Activated naive CD8-positive, alpha-beta T cell (primary cell): ENCODE measurements around the gene OR2G3.

Experiments
- H3K27ac Mint-ChIP-seq: one replicate; pipeline ENCODE4 v1.8.0; 2021; ENCODE audit warnings: mixed read lengths
- H3K27me3 Mint-ChIP-seq: one replicate; pipeline ENCODE4 v1.8.0; 2021; ENCODE audit warnings: mixed read lengths
- H3K36me3 Mint-ChIP-seq: one replicate; pipeline ENCODE4 v1.8.0; 2021; ENCODE audit warnings: mixed read lengths
- H3K4me1 Mint-ChIP-seq: one replicate; pipeline ENCODE4 v1.8.0; 2021; ENCODE audit warnings: low read depth, mixed read lengths
- H3K4me3 Mint-ChIP-seq: one replicate; pipeline ENCODE4 v1.8.0; 2021; ENCODE audit warnings: mild to moderate bottlenecking, mixed read lengths
- H3K9me3 Mint-ChIP-seq: one replicate; pipeline ENCODE4 v1.8.0; 2021; ENCODE audit warnings: low read depth, mixed read lengths

The OR2G3 gene

DNA sequence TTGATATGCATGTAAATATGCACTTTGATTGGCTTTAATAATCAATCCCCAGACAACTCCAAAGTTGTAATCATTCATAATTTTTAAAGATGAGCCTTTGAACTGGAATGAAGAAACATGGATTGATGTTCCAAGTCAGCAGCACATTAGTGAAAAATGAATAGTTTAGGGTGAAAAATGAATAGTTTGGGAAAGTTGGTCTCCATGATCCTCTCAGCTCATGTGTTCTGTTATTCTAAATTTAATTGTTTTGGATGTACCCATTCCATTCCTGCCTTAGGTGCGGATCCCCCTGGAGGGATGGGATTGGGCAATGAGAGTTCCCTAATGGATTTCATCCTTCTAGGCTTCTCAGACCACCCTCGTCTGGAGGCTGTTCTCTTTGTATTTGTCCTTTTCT is at the start of gene OR2G3:
Gene OR2G3, plus strand, starts transcription at position 301 of the 400 bp plus-strand sequence. Its CDS starts 0 bp downstream, at position 301.
- Mint-ChIP-seq H3K9me3 (peaks cover 3% of the 10 kb centered on the region), H3K27ac (no peak within 1 kb of the TSS), H3K36me3 (no peaks in the 10 kb centered on the region), H3K4me3 (no peak within 1 kb of the TSS), H3K27me3 (peaks cover 4% of the 10 kb centered on the region), H3K4me1 (no peaks in the 10 kb centered on the region)

DNA sequence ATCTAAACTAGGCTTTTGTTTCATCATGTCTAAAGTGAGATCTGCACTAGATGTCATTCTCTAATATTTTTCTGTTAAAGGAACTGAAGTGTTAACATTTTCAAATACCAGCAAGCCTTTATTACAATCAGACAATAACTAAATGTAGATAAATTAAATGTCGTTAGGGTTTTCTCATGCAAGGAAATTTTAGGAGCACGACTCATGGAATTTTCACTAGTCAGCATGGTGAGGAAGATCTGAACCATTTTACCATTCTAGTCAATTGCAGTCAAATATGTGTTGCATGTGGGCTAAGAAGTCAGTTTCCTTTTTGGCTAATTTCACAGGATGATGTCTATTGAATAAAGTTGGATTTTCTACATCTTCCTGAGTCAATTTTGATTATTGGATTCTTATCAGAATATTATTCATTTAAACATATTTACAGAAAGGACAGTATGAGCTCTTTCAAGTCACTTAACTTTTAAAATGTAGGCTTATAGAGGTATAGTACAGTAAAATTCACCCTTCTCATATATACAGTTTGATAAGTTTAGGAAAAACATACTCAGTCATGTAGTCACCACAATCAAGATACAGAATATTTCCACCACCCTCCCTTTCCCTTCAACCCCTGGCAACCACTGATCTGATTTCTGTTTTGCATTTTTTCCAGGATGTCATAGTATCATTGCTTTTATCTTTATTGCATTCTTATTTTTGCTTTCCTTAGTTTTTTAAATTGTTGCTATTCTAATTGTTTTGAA is 47.3 kb upstream of the OR2G3 start:
- Mint-ChIP-seq H3K4me3 (no peak overlapping the region), H3K9me3 (no peaks in the 10 kb centered on the region), H3K36me3 (no peaks in the 10 kb centered on the region), H3K27ac (peak overlapping the region; percentile 42), H3K27me3 (peaks cover 3% of the 10 kb centered on the region), H3K4me1 (peaks cover 13% of the 10 kb centered on the region)

DNA sequence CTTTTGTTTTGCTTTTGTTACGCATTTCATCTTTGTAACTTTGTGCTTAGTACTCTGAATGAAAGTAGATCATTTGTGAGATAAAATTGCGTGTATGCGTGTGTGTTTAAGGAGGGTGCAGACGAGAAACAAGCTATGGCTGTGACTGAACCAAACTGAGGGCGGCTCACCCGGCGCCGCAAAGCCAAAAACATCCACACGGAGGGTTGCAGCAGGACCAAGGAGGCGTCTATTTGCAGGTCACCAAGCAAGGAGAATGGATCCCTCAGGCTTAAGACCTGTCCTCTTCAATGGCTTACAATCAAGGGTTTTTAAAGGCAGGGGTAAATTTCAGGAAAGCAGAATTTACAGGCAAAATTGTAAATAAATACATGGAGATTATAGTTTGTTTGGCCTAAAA is 43.7 kb upstream of the OR2G3 start:
- H3K36me3 Mint-ChIP-seq: no peaks in the 10 kb centered on the region
- no peak overlapping the region for H3K27ac Mint-ChIP-seq
- H3K9me3 Mint-ChIP-seq: no peaks in the 10 kb centered on the region
- peaks cover 3% of the 10 kb centered on the region for H3K27me3 Mint-ChIP-seq
- no peak overlapping the region for H3K4me3 Mint-ChIP-seq
- H3K4me1 Mint-ChIP-seq: peaks cover 13% of the 10 kb centered on the region

DNA sequence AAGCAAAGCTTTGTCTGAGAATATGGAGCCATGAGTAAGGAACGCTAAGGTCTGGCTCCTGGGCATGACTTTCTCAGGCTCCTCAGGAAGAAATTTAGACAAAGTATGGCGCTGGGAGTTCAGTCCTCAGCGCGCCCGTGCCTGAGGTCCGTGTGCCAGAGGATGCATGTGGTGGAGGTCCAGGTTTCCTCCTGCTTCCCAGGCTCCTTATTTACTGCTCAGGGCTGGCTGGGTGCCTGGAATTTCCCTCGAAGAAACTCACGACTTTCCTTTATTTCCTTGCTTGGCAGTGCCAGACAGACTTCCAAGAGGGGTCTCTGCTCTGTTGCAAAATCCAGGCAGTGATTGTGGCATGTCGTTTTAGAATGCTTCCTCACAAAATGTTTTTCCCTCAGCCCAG is 43.2 kb upstream of the OR2G3 start:
- H3K36me3 Mint-ChIP-seq: no peaks in the 10 kb centered on the region
- H3K27me3 Mint-ChIP-seq: peaks cover 3% of the 10 kb centered on the region
- H3K4me3 Mint-ChIP-seq: no peak overlapping the region
- no peaks in the 10 kb centered on the region for H3K9me3 Mint-ChIP-seq
- peaks cover 13% of the 10 kb centered on the region for H3K4me1 Mint-ChIP-seq
- H3K27ac Mint-ChIP-seq: no peak overlapping the region

DNA sequence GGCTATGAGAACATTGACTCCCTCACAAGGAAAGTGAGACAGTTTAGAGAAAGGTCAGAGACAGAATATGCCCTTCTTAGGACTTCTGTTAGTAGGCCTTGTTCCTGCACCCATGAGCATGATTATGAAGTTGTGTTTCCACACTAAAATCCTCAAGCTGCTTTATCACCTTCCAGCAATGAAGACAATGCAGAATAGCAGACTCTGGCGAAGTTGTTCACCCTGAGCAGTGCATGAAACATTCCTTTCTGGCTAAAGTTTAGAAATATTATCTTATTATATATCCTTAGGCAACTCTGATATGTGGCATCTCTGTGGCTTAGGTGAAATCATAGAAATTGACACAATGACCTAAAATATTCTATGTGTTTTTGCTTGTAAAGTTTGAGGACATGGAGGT is 31.1 kb upstream of the OR2G3 start:
- Mint-ChIP-seq H3K9me3 (peaks cover 12% of the 10 kb centered on the region), H3K27ac (no peak overlapping the region), H3K27me3 (peaks cover 4% of the 10 kb centered on the region), H3K36me3 (peaks cover 4% of the 10 kb centered on the region), H3K4me1 (no peaks in the 10 kb centered on the region), H3K4me3 (no peak overlapping the region)

DNA sequence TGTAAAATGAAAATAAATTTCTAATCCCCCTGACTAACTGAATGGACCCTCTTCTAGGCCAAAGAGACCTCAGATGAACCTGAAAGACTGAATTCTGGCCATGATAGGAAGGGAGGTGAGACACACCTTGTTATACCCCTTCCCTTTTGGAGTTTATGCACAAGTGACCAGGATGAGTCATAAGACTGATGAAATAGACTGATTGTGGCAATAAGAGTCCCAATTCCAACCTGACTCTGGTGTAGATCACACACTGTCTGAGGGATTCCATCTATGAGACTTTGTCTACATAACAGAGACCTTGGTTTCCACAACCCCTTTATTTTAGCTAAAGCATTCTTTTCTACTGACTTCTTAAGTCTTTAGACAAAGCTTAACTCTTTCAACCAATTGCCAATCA is 30.7 kb upstream of the OR2G3 start:
- Mint-ChIP-seq H3K4me1 (no peaks in the 10 kb centered on the region), H3K27me3 (peaks cover 4% of the 10 kb centered on the region)

DNA sequence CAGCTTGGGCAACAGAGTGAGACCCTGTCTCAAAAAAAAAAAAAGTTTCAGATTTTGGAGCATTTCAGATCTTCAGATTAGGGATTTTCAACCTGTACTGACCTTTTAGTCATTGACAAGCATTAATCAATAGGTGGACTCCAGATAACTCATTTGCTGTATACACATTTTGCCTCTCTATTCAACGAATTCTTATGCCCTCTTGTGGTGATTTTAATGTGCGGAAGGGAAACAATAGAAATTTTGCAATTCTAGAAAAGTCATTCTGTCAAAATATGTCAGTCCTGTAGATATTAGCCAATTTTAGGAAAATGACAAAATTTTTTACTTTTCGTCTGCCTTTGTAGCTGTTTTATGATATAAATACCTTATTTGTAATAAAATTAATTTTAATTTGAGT is 28.9 kb upstream of the OR2G3 start:
- Mint-ChIP-seq H3K27ac (no peak overlapping the region), H3K4me3 (no peak overlapping the region), H3K36me3 (no peaks in the 10 kb centered on the region), H3K9me3 (peaks cover 4% of the 10 kb centered on the region), H3K4me1 (no peaks in the 10 kb centered on the region), H3K27me3 (peaks cover 2% of the 10 kb centered on the region)

More for the DNA sequence above, 30.7 kb upstream of the OR2G3 start:
- Mint-ChIP-seq H3K4me3 (no peak overlapping the region), H3K27ac (no peak overlapping the region), H3K9me3 (peaks cover 12% of the 10 kb centered on the region), H3K36me3 (peaks cover 4% of the 10 kb centered on the region)

DNA sequence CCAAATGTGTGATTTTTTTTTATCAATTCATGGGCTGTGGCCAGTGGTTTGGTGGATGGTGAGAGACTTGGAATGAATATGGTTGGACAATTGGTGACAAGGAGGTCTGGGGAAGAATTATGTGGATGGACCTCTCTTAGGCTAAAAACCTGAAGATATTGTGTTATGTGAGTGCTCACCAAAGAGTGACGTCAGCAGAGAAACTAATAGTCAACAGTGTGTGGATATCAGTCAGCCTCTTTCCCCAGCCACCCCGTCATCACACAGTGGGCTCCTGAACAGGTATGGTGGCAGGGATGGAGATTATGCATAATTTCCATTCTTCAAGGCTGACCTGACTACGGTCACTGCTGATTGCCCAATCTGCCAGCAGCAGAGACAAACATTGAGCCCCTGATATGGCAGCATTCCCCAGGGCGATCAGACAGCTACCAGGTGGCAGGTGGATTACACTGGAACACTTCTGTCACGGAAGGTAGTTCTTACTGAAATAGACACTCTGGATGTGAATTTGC is 26.4 kb upstream of the OR2G3 start:
- no peaks in the 10 kb centered on the region for H3K4me1 Mint-ChIP-seq
- H3K27ac Mint-ChIP-seq: no peak overlapping the region
- H3K27me3 Mint-ChIP-seq: no peaks in the 10 kb centered on the region
- no peaks in the 10 kb centered on the region for H3K9me3 Mint-ChIP-seq
- H3K4me3 Mint-ChIP-seq: no peak overlapping the region
- no peaks in the 10 kb centered on the region for H3K36me3 Mint-ChIP-seq

DNA sequence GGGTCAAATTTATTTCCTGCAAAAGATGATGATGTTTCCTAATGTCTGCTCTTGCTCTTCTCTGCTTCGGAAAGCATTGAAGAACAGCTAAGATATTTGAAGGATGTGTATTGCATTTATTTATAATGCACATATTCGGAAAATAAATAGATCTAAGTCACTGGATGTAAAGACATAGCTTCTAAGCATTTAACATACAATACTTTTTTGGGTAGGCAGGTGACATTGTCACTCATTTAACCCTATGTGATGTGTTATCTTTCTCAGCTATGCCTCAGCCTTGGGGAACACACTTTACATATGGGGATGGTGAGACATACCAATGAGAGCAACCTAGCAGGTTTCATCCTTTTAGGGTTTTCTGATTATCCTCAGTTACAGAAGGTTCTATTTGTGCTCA is 17.3 kb upstream of the OR2G3 start, which contains the start of gene OR2G2:
Gene OR2G2, plus strand, starts transcription at position 301 of the 400 bp plus-strand sequence. Its CDS starts 0 bp downstream, at position 301.
- Mint-ChIP-seq H3K27ac (no peak within 1 kb of the TSS), H3K27me3 (peaks cover 3% of the 10 kb centered on the region), H3K4me1 (no peaks in the 10 kb centered on the region), H3K36me3 (no peaks in the 10 kb centered on the region), H3K4me3 (no peak within 1 kb of the TSS), H3K9me3 (no peaks in the 10 kb centered on the region)

DNA sequence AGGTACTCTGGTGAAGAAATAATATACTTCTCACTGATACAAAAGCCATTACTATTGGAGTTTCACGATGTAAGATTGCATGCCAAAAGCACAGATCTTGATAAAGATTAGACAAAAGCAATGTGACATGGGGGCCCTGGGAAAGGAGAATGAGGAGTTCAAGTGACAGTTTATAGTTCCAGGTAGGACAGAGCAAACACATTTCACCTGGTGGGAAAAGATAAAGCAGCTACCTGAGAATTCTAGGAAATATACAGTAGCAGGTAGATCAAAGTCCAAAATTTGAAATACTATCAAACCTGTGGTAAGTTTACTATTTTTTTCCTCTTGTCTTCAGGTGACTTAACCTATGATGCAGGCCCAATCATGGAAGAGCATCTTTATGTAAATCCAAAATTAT is 8.0 kb downstream of the OR2G3 start:
- no peak overlapping the region for H3K27ac Mint-ChIP-seq
- no peak overlapping the region for H3K4me3 Mint-ChIP-seq
- no peaks in the 10 kb centered on the region for H3K36me3 Mint-ChIP-seq
- H3K27me3 Mint-ChIP-seq: no peaks in the 10 kb centered on the region
- H3K4me1 Mint-ChIP-seq: no peaks in the 10 kb centered on the region
- H3K9me3 Mint-ChIP-seq: peaks cover 8% of the 10 kb centered on the region

DNA sequence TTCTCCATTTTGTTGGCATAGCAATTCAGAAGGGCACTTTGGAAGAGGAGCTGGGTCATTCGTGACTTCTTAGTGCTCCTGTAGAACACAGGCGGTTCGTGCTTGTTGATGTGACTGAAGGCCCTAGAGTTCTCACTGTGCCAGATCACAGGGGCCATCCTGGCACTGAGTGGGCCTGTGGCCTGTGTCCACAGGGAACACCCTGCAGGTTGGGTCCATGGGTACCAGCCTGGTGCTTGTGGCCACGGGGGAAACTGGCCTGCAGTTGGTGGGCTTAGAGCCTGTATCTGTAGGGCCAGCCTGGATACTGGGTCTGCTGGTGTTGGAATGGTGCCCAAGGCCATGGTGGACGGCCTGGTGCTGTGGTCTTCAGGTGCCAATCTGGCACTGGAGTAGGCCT is 9.2 kb downstream of the OR2G3 start:
- Mint-ChIP-seq H3K27me3 (no peaks in the 10 kb centered on the region), H3K4me3 (no peak overlapping the region), H3K27ac (no peak overlapping the region), H3K36me3 (no peaks in the 10 kb centered on the region), H3K9me3 (peaks cover 8% of the 10 kb centered on the region), H3K4me1 (no peaks in the 10 kb centered on the region)

DNA sequence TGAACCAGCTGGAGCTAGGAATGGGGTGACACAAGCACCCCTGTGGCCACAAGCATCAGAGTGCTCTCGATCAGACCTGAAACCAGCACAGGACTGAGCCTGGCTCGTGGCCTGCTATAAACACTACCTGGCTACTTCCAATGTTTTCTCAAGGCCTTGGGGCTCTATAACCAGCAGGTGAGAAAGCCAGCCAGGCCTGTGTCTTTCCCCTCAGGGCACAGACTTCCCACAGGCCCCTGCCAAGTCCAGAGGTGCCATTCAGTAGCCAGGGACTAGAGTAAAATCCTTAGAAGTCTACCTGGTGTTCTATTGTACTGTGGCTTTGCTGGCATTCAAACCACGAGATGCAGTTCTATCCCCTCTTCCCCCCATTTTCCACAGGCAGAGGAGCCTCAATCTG is 22.6 kb downstream of the OR2G3 start:
- H3K27me3 Mint-ChIP-seq: peaks cover 3% of the 10 kb centered on the region
- H3K4me3 Mint-ChIP-seq: no peak overlapping the region
- no peaks in the 10 kb centered on the region for H3K4me1 Mint-ChIP-seq
- no peaks in the 10 kb centered on the region for H3K36me3 Mint-ChIP-seq
- H3K27ac Mint-ChIP-seq: no peak overlapping the region
- H3K9me3 Mint-ChIP-seq: no peaks in the 10 kb centered on the region

DNA sequence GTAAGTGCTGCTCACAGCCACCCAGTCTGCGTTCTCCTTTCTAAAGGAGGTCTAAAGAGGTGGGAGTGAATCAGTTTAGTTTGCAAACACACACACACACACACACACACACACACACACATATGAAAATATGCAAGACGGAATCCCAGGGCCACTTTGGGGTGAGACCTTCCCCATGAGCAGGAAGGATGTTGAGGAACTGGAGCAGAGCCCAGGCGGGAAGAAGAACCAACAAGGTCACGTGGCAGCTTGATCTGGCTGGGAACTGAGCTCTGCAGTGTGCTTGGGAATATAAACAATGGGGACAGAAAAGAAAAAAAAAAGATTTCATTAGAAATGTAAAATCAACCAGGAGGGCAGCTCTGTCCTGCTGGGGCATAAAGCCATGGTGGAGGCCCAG is 32.6 kb downstream of the OR2G3 start:
- H3K36me3 Mint-ChIP-seq: no peaks in the 10 kb centered on the region
- peaks cover 37% of the 10 kb centered on the region for H3K27me3 Mint-ChIP-seq
- no peak overlapping the region for H3K4me3 Mint-ChIP-seq
- no peak overlapping the region for H3K27ac Mint-ChIP-seq
- no peaks in the 10 kb centered on the region for H3K9me3 Mint-ChIP-seq
- peaks cover 5% of the 10 kb centered on the region for H3K4me1 Mint-ChIP-seq

DNA sequence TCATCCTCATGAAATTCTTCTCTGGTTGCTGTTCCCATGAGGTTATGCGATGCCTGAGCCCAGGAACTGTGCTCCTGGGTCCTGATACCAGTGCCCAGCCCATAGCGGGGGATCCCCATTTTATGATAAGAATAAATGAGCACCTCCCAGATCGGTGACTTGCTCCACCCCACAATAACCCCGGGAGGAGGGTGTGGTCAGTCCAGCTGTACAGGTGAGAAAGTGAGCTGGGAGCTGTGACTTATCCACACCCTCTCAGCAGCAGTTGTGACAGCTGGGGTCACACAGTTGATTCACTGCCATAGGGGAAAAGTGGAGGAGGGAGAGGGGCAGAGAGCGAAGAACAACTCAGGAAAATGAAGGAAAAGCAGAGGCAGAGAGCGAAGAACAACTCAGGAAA is 33.4 kb downstream of the OR2G3 start:
- H3K4me3 Mint-ChIP-seq: peak overlapping the region; percentile 51
- no peaks in the 10 kb centered on the region for H3K36me3 Mint-ChIP-seq
- peaks cover 40% of the 10 kb centered on the region for H3K27me3 Mint-ChIP-seq
- H3K4me1 Mint-ChIP-seq: peaks cover 5% of the 10 kb centered on the region
- H3K9me3 Mint-ChIP-seq: no peaks in the 10 kb centered on the region
- no peak overlapping the region for H3K27ac Mint-ChIP-seq

DNA sequence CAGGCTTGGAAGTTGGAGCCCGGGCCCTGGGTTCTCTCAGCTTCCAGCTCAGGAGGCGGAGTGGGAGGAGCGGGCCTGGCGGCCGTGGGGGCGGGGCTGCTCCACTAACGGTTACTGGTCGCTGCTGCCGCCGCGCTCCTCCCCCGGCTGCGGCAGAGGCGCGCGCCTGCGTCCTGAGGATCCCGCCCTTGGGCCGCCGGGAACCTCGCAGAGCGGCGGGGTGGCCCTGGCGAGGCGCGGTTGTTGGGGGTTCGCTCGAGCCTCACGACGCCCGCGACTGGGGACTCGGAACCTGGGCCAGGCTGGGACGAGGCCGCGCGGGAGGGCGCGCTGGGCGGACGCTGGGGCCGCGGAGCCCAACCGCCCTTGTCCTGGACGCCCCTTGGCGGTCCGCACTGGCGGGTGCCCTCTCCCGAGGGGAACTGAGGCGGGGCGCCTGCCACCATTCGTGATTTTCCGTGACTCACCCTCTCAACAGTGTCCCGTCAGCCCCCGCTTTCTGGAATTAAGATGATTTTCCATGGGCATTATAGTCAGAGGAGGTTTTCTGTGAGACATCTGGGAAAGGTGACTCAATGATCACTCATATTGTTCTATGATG is 34.1 kb downstream of the OR2G3 start:
- Mint-ChIP-seq H3K4me1 (peaks cover 5% of the 10 kb centered on the region), H3K9me3 (no peaks in the 10 kb centered on the region), H3K27me3 (peaks cover 40% of the 10 kb centered on the region), H3K4me3 (no peak overlapping the region), H3K36me3 (no peaks in the 10 kb centered on the region), H3K27ac (no peak overlapping the region)
